AG09309 (cell line): ENCODE results near the gene TNIK.

ENCODE experiments used
- DNase-seq: peaks from one replicate; pipeline ENCODE4 v3.0.0-alpha.2; 2010; ENCODE audit warnings: low read depth
- H3K4me3 ChIP-seq: 2 replicates; pipeline ENCODE4 v1.5.1; 2011; ENCODE audit warnings: mild to moderate bottlenecking, low read depth, low read length, moderate library complexity; ENCODE audit not compliant: control insufficient read depth
- CTCF ChIP-seq: IDR thresholded peaks from 2 replicates; pipeline ENCODE4 v1.5.1; 2011; ENCODE audit warnings: mild to moderate bottlenecking, low read depth, low read length, inconsistent platforms; ENCODE audit not compliant: insufficient read depth, control insufficient read depth; ENCODE audit errors: missing control alignments

Gene TNIK

GRCh38 chr3:171363202-171363601 lies 97.0 kb downstream of the TNIK start:
- TF ChIP-seq CTCF, result no peak
- H3K4me3 ChIP-seq, result no peak overlapping the region
- no peak for DNase-seq

GRCh38 chr3:171362575-171362974 lies 97.6 kb downstream of the TNIK start:
- no peak for TF ChIP-seq CTCF
- H3K4me3 ChIP-seq, result no peak overlapping the region
- no peak for DNase-seq

- TF ChIP-seq CTCF, result no peak
- no peak for DNase-seq
- H3K4me3 ChIP-seq, result no peak overlapping the region
These were observed 101.4 kb downstream of the TNIK start for GRCh38 chr3:171358881-171359198.

- no peak overlapping the region for H3K4me3 ChIP-seq
- no peak for TF ChIP-seq CTCF
- DNase-seq, result no peak
These were observed 101.9 kb downstream of the TNIK start for GRCh38 chr3:171358181-171358880.

GRCh38 chr3:171357721-171358120 lies 102.5 kb downstream of the TNIK start:
- no peak overlapping the region for H3K4me3 ChIP-seq
- no peak for TF ChIP-seq CTCF
- no peak for DNase-seq

- TF ChIP-seq CTCF, result no peak
These were observed 104.0 kb downstream of the TNIK start for GRCh38 chr3:171356251-171356650.

GRCh38 chr3:171354706-171355582 lies 105.3 kb downstream of the TNIK start:
- no peak for TF ChIP-seq CTCF
- no peak for DNase-seq
- no peak overlapping the region for H3K4me3 ChIP-seq

More at GRCh38 chr3:171356251-171356650, 104.0 kb downstream of the TNIK start:
- no peak for DNase-seq
- no peak overlapping the region for H3K4me3 ChIP-seq
